Trophoblast cell (in vitro differentiated cells and primary cell): ENCODE measurements around the gene SUPT20HL1.
"Not testable (repeated sequence)": the region's sequence is repeated elsewhere in the genome, so short reads cannot be mapped to it uniquely, and the experiment has no call there.

Experiments used
- DNase-seq, 2 donors: peaks; one replicate each; pipeline ENCODE4 v3.0.0-alpha.2; 2016
- H2AFZ ChIP-seq: 2 replicates; pipeline ENCODE4 v1.6.1; 2013; ENCODE audit warnings: low read length, moderate library complexity, mild to moderate bottlenecking; ENCODE audit not compliant: insufficient read depth, poor library complexity
- H2AK5ac ChIP-seq: 2 replicates; pipeline ENCODE4 v1.6.1; 2013; ENCODE audit warnings: mild to moderate bottlenecking, low read length
- H2BK120ac ChIP-seq: 2 replicates; pipeline ENCODE4 v1.6.1; 2013; ENCODE audit warnings: low read length, mild to moderate bottlenecking, moderate library complexity; ENCODE audit not compliant: insufficient read depth, poor library complexity
- H2BK12ac ChIP-seq: 2 replicates; pipeline ENCODE4 v1.6.1; 2013; ENCODE audit warnings: mild to moderate bottlenecking, low read length, moderate library complexity
- H2BK5ac ChIP-seq: 2 replicates; pipeline ENCODE4 v1.6.1; 2013; ENCODE audit warnings: low read length, low read depth, moderate library complexity, mild to moderate bottlenecking; ENCODE audit not compliant: poor library complexity
- H3K14ac ChIP-seq: 2 replicates; pipeline ENCODE4 v1.6.1; 2013; ENCODE audit warnings: mild to moderate bottlenecking, low read length
- H3K18ac ChIP-seq: 2 replicates; pipeline ENCODE4 v1.6.1; 2013; ENCODE audit warnings: mild to moderate bottlenecking, low read length
- H3K23ac ChIP-seq: 2 replicates; pipeline ENCODE4 v1.6.1; 2013; ENCODE audit warnings: low read length
- H3K27ac ChIP-seq: 2 replicates; pipeline ENCODE4 v1.5.1; 2013; ENCODE audit warnings: low read depth, mild to moderate bottlenecking, inconsistent platforms, low read length, moderate library complexity
- H3K27me3 ChIP-seq: 2 replicates; pipeline ENCODE4 v1.6.1; 2013; ENCODE audit warnings: inconsistent platforms, mild to moderate bottlenecking, low read length, moderate library complexity; ENCODE audit not compliant: insufficient read depth
- H3K36me3 ChIP-seq, 2 experiments: 1 replicate in 1 of 2; 2 replicates in 1 of 2; pipeline ENCODE4 v1.6.1; 2013; ENCODE audit warnings: low read length in 2 of 2, mild to moderate bottlenecking in 2 of 2, moderate library complexity in 1 of 2; ENCODE audit not compliant: insufficient read depth in 2 of 2, control insufficient read depth in 1 of 2
- H3K4ac ChIP-seq: 2 replicates; pipeline ENCODE4 v1.6.1; 2013; ENCODE audit warnings: low read depth, mild to moderate bottlenecking, low read length, moderate library complexity
- H3K4me1 ChIP-seq, 2 experiments: 1 replicate in 1 of 2; 2 replicates in 1 of 2; pipeline ENCODE4 v1.6.1; 2013; ENCODE audit warnings: low read length in 2 of 2, mild to moderate bottlenecking in 2 of 2, moderate library complexity in 1 of 2; ENCODE audit not compliant: insufficient read depth in 2 of 2, control insufficient read depth in 1 of 2
- H3K4me2 ChIP-seq: 2 replicates; pipeline ENCODE4 v1.6.1; 2013; ENCODE audit warnings: inconsistent platforms, mild to moderate bottlenecking, low read length, moderate library complexity
- H3K4me3 ChIP-seq: 2 replicates; pipeline ENCODE4 v1.5.1; 2013; ENCODE audit warnings: mild to moderate bottlenecking, low read depth, low read length, inconsistent platforms
- H3K79me1 ChIP-seq: one replicate; pipeline ENCODE4 v1.6.1; 2013; ENCODE audit warnings: low read length
- H3K79me2 ChIP-seq: 2 replicates; pipeline ENCODE4 v1.6.1; 2013; ENCODE audit warnings: low read length, mild to moderate bottlenecking; ENCODE audit not compliant: control insufficient read depth, insufficient read depth, poor library complexity
- H3K9ac ChIP-seq: 2 replicates; pipeline ENCODE4 v1.6.1; 2013; ENCODE audit warnings: mild to moderate bottlenecking, low read length
- H3K9me3 ChIP-seq: 2 replicates; pipeline ENCODE4 v1.6.1; 2013; ENCODE audit warnings: low read depth, mild to moderate bottlenecking, control low read depth, inconsistent platforms, low read length; ENCODE audit not compliant: insufficient read depth
- H4K12ac ChIP-seq: 2 replicates; pipeline ENCODE4 v1.6.1; 2013; ENCODE audit warnings: low read depth, mild to moderate bottlenecking, low read length, moderate library complexity
- H4K8ac ChIP-seq: 2 replicates; pipeline ENCODE4 v1.6.1; 2013; ENCODE audit warnings: low read depth, mild to moderate bottlenecking, low read length, moderate library complexity
- H4K91ac ChIP-seq: one replicate; pipeline ENCODE4 v1.6.1; 2013; ENCODE audit warnings: low read depth, mild to moderate bottlenecking, low read length, moderate library complexity
- whole genome bisulfite sequencing: extraction: QIAGEN DNeasy Blood & Tissue Kit; methylation state at CpG from one replicate; pipeline ENCODE4 v1.1.7; 2013; ENCODE audit warnings: missing lambda C conversion rate; ENCODE audit not compliant: insufficient read length, insufficient coverage; ENCODE audit errors: extremely low coverage; 5-methylcytosine and 5-hydroxymethylcytosine counted together

The SUPT20HL1 gene

GRCh38 chrX:24364851-24365538, 4.6 kb downstream of the SUPT20HL1 start:
- Histone ChIP-seq H3K79me1 (no peaks in the 10 kb centered on the region), H3K4me2 (no peak overlapping the region), H3K4ac (no peak overlapping the region), H3K14ac (no peak overlapping the region), H2BK5ac (no peak overlapping the region), H3K4me3 (no peak overlapping the region), H2AK5ac (no peak overlapping the region), H3K4me1 (no peaks in the 10 kb centered on the region), H2BK12ac (no peak overlapping the region), H2BK120ac (no peak overlapping the region), H3K79me2 (no peaks in the 10 kb centered on the region), H3K18ac (no peak overlapping the region), H3K9me3 (no peaks in the 10 kb centered on the region), H3K27me3 (no peaks in the 10 kb centered on the region), H4K91ac (no peak overlapping the region), H2AFZ (no peak overlapping the region), H3K9ac (no peak overlapping the region), H4K8ac (no peak overlapping the region), H4K12ac (no peak overlapping the region), H3K27ac (no peak overlapping the region), H3K36me3 (no peaks in the 10 kb centered on the region), H3K23ac (no peak overlapping the region)
- WGBS = no CpG with 5 or more reads among the region's 14 CpGs
- DNase-seq = no peak

GRCh38 chrX:24366762-24367400, 6.4 kb downstream of the SUPT20HL1 start:
- not testable (repeated sequence) for H3K79me1 ChIP-seq, H3K79me2 ChIP-seq, H4K8ac ChIP-seq, H3K23ac ChIP-seq, H4K91ac ChIP-seq, DNase-seq, H4K12ac ChIP-seq, H3K4me1 ChIP-seq, H3K36me3 ChIP-seq, H3K4me3 ChIP-seq, H2BK120ac ChIP-seq, H3K4ac ChIP-seq, H3K14ac ChIP-seq, H2AFZ ChIP-seq, H2AK5ac ChIP-seq, H2BK12ac ChIP-seq, H3K27ac ChIP-seq, H3K18ac ChIP-seq, H3K9ac ChIP-seq, H3K27me3 ChIP-seq, H2BK5ac ChIP-seq, H3K9me3 ChIP-seq, H3K4me2 ChIP-seq
- WGBS = no CpG with 5 or more reads among the region's 4 CpGs

- Histone ChIP-seq H2BK120ac (no peak overlapping the region), H3K27ac (no peak overlapping the region), H2BK12ac (no peak overlapping the region), H4K8ac (no peak overlapping the region), H3K9me3 (no peaks in the 10 kb centered on the region), H3K18ac (no peak overlapping the region), H3K4me3 (no peak overlapping the region), H4K91ac (no peak overlapping the region), H4K12ac (no peak overlapping the region), H3K9ac (no peak overlapping the region), H3K36me3 (no peaks in the 10 kb centered on the region), H2BK5ac (no peak overlapping the region), H3K79me2 (no peaks in the 10 kb centered on the region), H3K4ac (no peak overlapping the region), H2AK5ac (no peak overlapping the region), H2AFZ (no peak overlapping the region), H3K14ac (no peak overlapping the region), H3K4me1 (no peaks in the 10 kb centered on the region), H3K79me1 (no peaks in the 10 kb centered on the region), H3K23ac (no peak overlapping the region), H3K4me2 (no peak overlapping the region), H3K27me3 (no peaks in the 10 kb centered on the region)
- DNase-seq = no peak
- WGBS = no CpG with 5 or more reads among the region's 1 CpG
Observed at GRCh38 chrX:24369816-24370215, 9.4 kb downstream of the SUPT20HL1 start.

GRCh38 chrX:24371391-24371972, 11.0 kb downstream of the SUPT20HL1 start:
- no peaks in the 10 kb centered on the region for H3K36me3 ChIP-seq
- no CpG with 5 or more reads among the region's 14 CpGs for WGBS

More at GRCh38 chrX:24371391-24371972, 11.0 kb downstream of the SUPT20HL1 start:
- Histone ChIP-seq H3K4me1 (no peaks in the 10 kb centered on the region), H3K4me2 (peak overlapping the region; percentile 52), H3K18ac (no peak overlapping the region), H2BK12ac (no peak overlapping the region), H3K4me3 (no peak overlapping the region), H4K12ac (no peak overlapping the region), H3K27me3 (no peaks in the 10 kb centered on the region), H3K23ac (no peak overlapping the region), H2AFZ (no peak overlapping the region), H3K27ac (no peak overlapping the region), H3K79me2 (no peaks in the 10 kb centered on the region), H3K4ac (no peak overlapping the region), H2BK5ac (no peak overlapping the region), H4K8ac (no peak overlapping the region), H3K79me1 (no peaks in the 10 kb centered on the region), H3K9ac (no peak overlapping the region), H4K91ac (no peak overlapping the region), H2BK120ac (no peak overlapping the region), H3K14ac (no peak overlapping the region), H2AK5ac (no peak overlapping the region), H3K9me3 (no peaks in the 10 kb centered on the region)
- DNase-seq = peak; percentile 17 to 65
